Activated CD4-positive, alpha-beta memory T cell treated with anti-CD3 and anti-CD28 coated beads, Interleukin-2, amount 10 ng/mL, durations not matched to agents 7 days and 5 days (primary cell): Measurements from ENCODE around the gene KIF21A. TPM values are rescaled to one million over a fixed set of nuclear protein-coding genes. Genes with fewer than 3 reads are reported as not detected.

Experiments
- CTCF ChIA-PET: fragments of 350-600 bp; sonication (Branson Sonifier 250); formaldehyde crosslinking; loops from one replicate; lab custom pipeline; 2021; ENCODE audit warnings: antibody characterized with exemption, inconsistent platforms; lab: Charles Lee
- POLR2A ChIA-PET: fragments of 350-600 bp; sonication (Branson Sonifier 250); formaldehyde crosslinking; loops from one replicate; lab custom pipeline; 2021; ENCODE audit warnings: antibody characterized with exemption; lab: Charles Lee
- DNase-seq: peaks from one replicate; pipeline ENCODE4 v3.0.0-alpha.2; 2020
- H3K27ac Mint-ChIP-seq: one replicate; pipeline ENCODE4 v1.8.0; 2021; ENCODE audit warnings: mild to moderate bottlenecking, mixed read lengths
- H3K27me3 Mint-ChIP-seq: one replicate; pipeline ENCODE4 v1.8.0; 2021; ENCODE audit warnings: mixed read lengths
- H3K36me3 Mint-ChIP-seq: one replicate; pipeline ENCODE4 v1.8.0; 2021; ENCODE audit warnings: low read depth, mixed read lengths
- H3K4me1 Mint-ChIP-seq: one replicate; pipeline ENCODE4 v1.8.0; 2021; ENCODE audit warnings: mixed read lengths
- H3K4me3 Mint-ChIP-seq: one replicate; pipeline ENCODE4 v1.8.0; 2021; ENCODE audit warnings: mild to moderate bottlenecking, mixed read lengths
- H3K9me3 Mint-ChIP-seq: one replicate; pipeline ENCODE4 v1.8.0; 2021; ENCODE audit warnings: mixed read lengths
- total RNA-seq, 2 experiments: library from RNA; stranded (reverse); gene quantifications; one replicate each; pipeline ENCODE4 v1.2.3, GENCODE V29; 2021

KIF21A gene
- total RNA-seq, 2 experiments from 2014 or later: 18.4 to 19.7 TPM

- CTCF ChIA-PET: no interaction called here
- POLR2A ChIA-PET: no interaction called here
- no peak overlapping the region for H3K27ac Mint-ChIP-seq
Measured at GRCh38 chr12:39427360-39427808, 15.5 kb downstream of the KIF21A start.

DNA sequence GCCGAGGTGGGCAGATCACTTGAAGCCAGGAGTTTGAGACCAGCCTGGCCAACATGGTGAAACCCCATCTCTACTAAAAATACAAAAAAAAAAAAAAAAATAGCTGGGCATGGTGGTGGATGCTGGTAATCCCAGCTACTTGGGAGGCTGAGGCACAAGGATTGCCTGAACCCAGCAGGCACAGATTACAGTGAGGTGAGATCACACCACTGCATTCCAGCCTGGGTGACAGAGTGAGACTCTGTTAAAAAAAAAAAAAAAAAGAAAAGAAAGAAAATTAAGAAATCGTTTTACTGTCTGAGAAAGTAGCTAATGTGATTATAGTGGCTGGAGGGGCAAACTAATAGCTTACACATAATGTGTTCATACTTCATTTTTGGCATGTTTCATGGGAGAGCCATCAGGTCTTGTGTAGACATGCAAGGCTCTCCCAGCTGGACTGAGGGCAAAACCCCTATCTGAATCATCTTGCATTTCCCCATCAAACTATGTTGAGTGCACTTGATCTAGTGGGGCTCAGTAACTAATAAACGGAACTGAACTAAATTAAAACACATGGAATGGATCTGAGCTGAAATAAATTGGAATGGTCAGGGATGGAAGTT lies 16.2 kb downstream of the KIF21A start:
- no peaks in the 10 kb centered on the region for H3K27me3 Mint-ChIP-seq
- H3K4me3 Mint-ChIP-seq: no peak overlapping the region
- no peak for DNase-seq
- CTCF ChIA-PET: no interaction called here
- POLR2A ChIA-PET: no interaction called here
- peaks cover 9% of the 10 kb centered on the region for H3K4me1 Mint-ChIP-seq
- H3K27ac Mint-ChIP-seq: no peak overlapping the region
- H3K36me3 Mint-ChIP-seq: no peaks in the 10 kb centered on the region
- H3K9me3 Mint-ChIP-seq: no peaks in the 10 kb centered on the region

More at GRCh38 chr12:39427360-39427808, 15.5 kb downstream of the KIF21A start:
- Mint-ChIP-seq H3K4me1 (peaks cover 9% of the 10 kb centered on the region), H3K27me3 (no peaks in the 10 kb centered on the region), H3K4me3 (no peak overlapping the region), H3K9me3 (no peaks in the 10 kb centered on the region), H3K36me3 (no peaks in the 10 kb centered on the region)
- DNase-seq: no peak

DNA sequence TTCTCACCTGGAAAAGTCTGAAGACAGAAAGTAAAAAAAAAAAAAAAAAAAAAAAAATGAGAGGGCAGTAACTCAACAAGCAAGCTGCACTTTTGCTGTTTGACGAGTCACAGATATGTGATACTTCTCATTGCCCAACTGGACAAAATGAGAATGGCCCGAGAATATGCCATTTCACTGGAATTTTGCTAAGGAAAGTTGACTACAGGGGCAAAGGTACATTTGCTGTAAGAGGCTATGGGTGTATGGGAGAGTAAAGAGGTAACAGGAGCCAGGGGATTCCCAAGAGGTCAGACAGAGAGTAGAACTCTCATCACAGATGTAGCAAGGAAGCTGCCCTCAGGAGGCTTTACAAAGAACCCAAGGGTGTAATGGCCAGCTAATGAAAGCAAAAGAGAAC lies 22.9 kb downstream of the KIF21A start:
- DNase-seq: no peak
- H3K9me3 Mint-ChIP-seq: peaks cover 4% of the 10 kb centered on the region
- ChIA-PET CTCF (no interaction called here), POLR2A (interaction anchor here (0.5 kb wide), 1 partner anchor 912 kb away, joined by 3 read pairs; no protein-coding TSS in a partner anchor)
- no peak overlapping the region for H3K4me3 Mint-ChIP-seq
- H3K27ac Mint-ChIP-seq: no peak overlapping the region
- peaks cover 12% of the 10 kb centered on the region for H3K36me3 Mint-ChIP-seq
- no peaks in the 10 kb centered on the region for H3K4me1 Mint-ChIP-seq
- H3K27me3 Mint-ChIP-seq: no peaks in the 10 kb centered on the region

GRCh38 chr12:39419471-39419870 lies 23.4 kb downstream of the KIF21A start:
- ChIA-PET POLR2A (no interaction called here), CTCF (no interaction called here)
- Mint-ChIP-seq H3K36me3 (peaks cover 12% of the 10 kb centered on the region), H3K9me3 (peaks cover 4% of the 10 kb centered on the region), H3K27ac (no peak overlapping the region), H3K4me1 (peaks cover 1% of the 10 kb centered on the region), H3K27me3 (no peaks in the 10 kb centered on the region), H3K4me3 (no peak overlapping the region)
- DNase-seq: no peak

GRCh38 chr12:39417916-39418315 lies 25.0 kb downstream of the KIF21A start:
- CTCF ChIA-PET: no interaction called here
- no peak overlapping the region for H3K27ac Mint-ChIP-seq
- no peak for DNase-seq
- H3K9me3 Mint-ChIP-seq: peaks cover 4% of the 10 kb centered on the region
- peaks cover 7% of the 10 kb centered on the region for H3K4me1 Mint-ChIP-seq
- peaks cover 12% of the 10 kb centered on the region for H3K36me3 Mint-ChIP-seq
- no peak overlapping the region for H3K4me3 Mint-ChIP-seq
- POLR2A ChIA-PET: interaction anchor here (1.5 kb wide), 1 partner anchor 25 kb away, joined by 4 read pairs; the partner anchor contains the start of gene KIF21A
- H3K27me3 Mint-ChIP-seq: no peaks in the 10 kb centered on the region

DNA sequence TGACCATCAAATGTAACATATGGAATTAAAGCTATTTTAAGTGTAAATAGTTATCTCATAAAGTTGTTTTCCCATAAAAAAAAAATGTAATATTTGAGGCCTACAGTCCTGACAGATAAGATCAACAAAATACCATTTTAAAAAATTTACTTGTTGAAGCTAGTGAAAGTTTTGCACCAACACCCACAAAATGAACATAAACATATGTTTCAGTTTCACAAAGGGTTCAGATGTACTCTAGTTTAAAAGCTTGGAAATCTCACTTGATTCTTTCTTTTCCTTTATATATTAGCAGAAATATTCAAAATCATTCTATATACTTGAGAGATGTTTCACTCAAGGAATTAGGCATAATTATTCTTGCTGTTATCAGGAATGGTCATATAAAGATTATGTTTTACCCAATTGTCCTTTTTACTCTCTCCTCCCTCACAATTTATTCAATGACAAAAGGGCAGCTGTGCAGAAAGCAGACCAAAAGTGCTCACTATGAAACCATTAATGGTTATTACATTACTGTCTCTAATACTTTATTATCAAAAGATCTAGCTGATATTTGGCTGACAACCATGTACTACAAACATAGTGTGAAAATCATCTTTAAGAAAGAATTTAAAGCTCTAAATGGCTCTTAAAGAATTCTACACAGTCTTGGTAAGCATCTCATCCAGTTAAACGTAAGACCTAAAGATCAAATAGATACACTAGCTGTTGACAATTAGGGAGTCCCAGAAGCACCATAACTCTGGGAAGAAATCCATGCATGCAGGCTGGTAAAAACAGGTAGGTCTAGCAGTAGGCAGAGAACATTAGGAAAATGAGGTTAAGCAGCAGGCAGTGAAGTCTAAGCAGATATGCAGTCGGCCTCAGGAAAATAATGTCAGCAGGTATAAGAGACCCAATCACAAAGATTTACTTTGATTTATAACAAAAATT lies 28.8 kb downstream of the KIF21A start:
- DNase-seq: no peak
- no peaks in the 10 kb centered on the region for H3K27me3 Mint-ChIP-seq
- H3K4me1 Mint-ChIP-seq: peaks cover 7% of the 10 kb centered on the region
- no peaks in the 10 kb centered on the region for H3K9me3 Mint-ChIP-seq
- POLR2A ChIA-PET: no interaction called here
- CTCF ChIA-PET: interaction anchor here (1.3 kb wide), 1 partner anchor 17 kb away, joined by 3 read pairs; no protein-coding TSS in a partner anchor
- H3K4me3 Mint-ChIP-seq: no peak overlapping the region
- H3K27ac Mint-ChIP-seq: no peak overlapping the region
- no peaks in the 10 kb centered on the region for H3K36me3 Mint-ChIP-seq

DNA sequence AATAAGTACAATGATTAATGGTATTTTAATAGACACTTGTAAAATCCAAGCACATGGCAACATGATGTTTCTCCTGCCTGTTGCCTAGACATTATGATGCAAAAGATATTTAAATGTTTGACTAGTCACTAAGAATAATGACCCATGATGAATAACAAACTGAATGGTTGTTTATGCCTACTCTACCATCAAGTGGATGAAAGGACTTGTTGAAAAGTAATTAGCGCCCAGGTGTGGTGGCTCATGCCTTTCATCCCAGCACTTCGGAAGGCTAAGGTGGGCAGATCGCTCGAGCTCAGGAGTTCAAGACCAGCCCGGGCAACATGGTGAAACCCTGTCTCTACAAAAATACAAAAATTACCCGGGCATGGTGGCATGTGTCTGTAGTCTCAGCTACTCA lies 30.7 kb downstream of the KIF21A start:
- DNase-seq: no peak
- Mint-ChIP-seq H3K4me3 (no peak overlapping the region), H3K9me3 (no peaks in the 10 kb centered on the region), H3K27me3 (no peaks in the 10 kb centered on the region), H3K36me3 (no peaks in the 10 kb centered on the region), H3K4me1 (peaks cover 7% of the 10 kb centered on the region), H3K27ac (no peak overlapping the region)
- CTCF ChIA-PET: no interaction called here
- POLR2A ChIA-PET: no interaction called here

DNA sequence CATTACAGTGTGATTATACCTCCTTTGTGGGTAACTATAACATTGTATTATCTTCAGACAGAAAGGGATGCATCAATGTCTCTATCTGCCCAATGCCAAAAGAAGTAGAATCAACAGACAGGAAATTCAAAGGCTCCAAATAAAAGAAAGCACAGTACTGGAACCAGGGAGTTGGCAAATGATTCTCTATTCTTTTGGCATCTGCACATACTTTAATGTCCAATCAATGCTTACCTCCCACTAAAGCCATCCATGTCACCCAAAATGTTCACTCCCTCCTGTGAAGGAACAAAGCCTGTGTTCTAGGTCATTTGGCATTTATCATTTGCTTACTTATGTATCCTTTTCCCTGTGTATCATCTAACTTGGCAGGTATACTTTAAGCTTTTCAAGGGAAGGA lies 36.7 kb downstream of the KIF21A start:
- CTCF ChIA-PET: interaction anchor here (1.0 to 1.3 kb wide), 2 partner anchors 13 to 353 kb away, joined by 3 read pairs; no protein-coding TSS in a partner anchor
- POLR2A ChIA-PET: no interaction called here
- H3K4me1 Mint-ChIP-seq: peaks cover 16% of the 10 kb centered on the region
- H3K4me3 Mint-ChIP-seq: no peak overlapping the region
- H3K9me3 Mint-ChIP-seq: no peaks in the 10 kb centered on the region
- no peaks in the 10 kb centered on the region for H3K27me3 Mint-ChIP-seq
- no peak overlapping the region for H3K27ac Mint-ChIP-seq
- no peak for DNase-seq
- no peaks in the 10 kb centered on the region for H3K36me3 Mint-ChIP-seq

DNA sequence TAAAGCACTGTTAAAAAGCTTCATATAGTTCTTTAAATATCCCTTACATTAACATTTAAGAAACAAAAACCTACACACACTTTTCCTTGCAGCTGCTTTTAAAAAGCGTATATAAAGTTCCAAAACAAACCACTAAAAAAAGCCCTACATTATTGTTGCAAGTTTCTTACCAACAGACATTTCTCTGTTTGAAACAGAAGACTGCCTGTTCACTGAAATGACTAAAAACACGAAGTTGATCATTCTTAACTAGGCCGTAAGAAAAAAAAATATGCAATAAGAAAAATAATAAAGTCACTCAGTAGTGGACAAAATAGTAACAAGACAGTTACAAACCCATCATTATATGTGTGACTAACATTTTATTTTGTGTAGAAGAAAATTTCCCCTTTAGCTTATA lies 37.3 kb downstream of the KIF21A start:
- Mint-ChIP-seq H3K4me1 (peaks cover 16% of the 10 kb centered on the region), H3K27me3 (no peaks in the 10 kb centered on the region), H3K27ac (no peak overlapping the region), H3K9me3 (no peaks in the 10 kb centered on the region), H3K36me3 (peaks cover 3% of the 10 kb centered on the region), H3K4me3 (no peak overlapping the region)
- ChIA-PET POLR2A (no interaction called here), CTCF (interaction anchor here (1.3 kb wide), 1 partner anchor 12 kb away, joined by 3 read pairs; no protein-coding TSS in a partner anchor)
- no peak for DNase-seq

DNA sequence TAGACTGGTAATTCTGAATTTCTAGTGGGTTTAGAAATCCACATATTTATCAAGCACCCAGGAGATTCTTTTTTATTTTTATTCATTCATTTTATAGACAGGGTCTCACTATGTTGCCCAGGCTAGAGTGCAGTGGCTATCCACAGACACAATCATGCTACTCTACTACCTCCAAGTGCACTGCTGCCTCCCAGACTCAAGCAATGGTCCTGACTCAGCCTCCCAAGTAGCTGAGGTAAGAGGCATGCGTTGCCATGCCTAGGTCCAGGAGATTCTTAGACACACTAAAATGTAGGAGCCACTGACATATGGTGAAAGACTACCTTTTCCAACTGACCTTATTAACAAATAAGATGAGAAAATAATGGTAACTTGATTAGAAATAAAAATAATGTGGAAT lies 38.9 kb downstream of the KIF21A start:
- H3K36me3 Mint-ChIP-seq: peaks cover 3% of the 10 kb centered on the region
- ChIA-PET POLR2A (interaction anchor here (1.7 kb wide), 1 partner anchor 31 kb away, joined by 4 read pairs; no protein-coding TSS in a partner anchor), CTCF (no interaction called here)
- no peaks in the 10 kb centered on the region for H3K9me3 Mint-ChIP-seq
- H3K27ac Mint-ChIP-seq: no peak overlapping the region
- no peak overlapping the region for H3K4me3 Mint-ChIP-seq
- no peak for DNase-seq
- H3K4me1 Mint-ChIP-seq: peaks cover 16% of the 10 kb centered on the region
- H3K27me3 Mint-ChIP-seq: no peaks in the 10 kb centered on the region

DNA sequence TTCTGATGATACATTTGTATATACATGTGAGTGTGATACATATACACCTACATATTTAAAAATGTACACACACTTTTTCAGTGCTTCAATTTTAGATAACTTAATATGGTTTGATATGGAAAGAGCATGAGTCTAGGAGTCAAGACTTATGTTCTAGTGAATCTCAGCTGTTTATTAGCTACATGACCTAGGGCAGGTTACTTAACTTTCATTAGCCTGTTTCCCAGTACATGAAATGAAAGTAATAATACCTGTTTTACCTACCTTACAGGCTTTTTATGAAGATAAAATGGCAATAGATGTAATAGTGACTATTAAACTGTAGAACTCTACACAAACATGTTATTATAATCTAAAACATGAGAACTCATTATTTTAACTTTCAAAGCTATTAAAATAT lies 39.5 kb downstream of the KIF21A start:
- Mint-ChIP-seq H3K27me3 (no peaks in the 10 kb centered on the region), H3K27ac (no peak overlapping the region), H3K36me3 (peaks cover 3% of the 10 kb centered on the region), H3K9me3 (no peaks in the 10 kb centered on the region), H3K4me3 (no peak overlapping the region), H3K4me1 (peaks cover 16% of the 10 kb centered on the region)
- POLR2A ChIA-PET: interaction anchor here (1.7 kb wide), 1 partner anchor 31 kb away, joined by 4 read pairs; no protein-coding TSS in a partner anchor
- CTCF ChIA-PET: no interaction called here
- DNase-seq: no peak

- Mint-ChIP-seq H3K4me3 (no peak overlapping the region), H3K9me3 (no peaks in the 10 kb centered on the region), H3K27ac (no peak overlapping the region), H3K27me3 (no peaks in the 10 kb centered on the region), H3K36me3 (peaks cover 3% of the 10 kb centered on the region), H3K4me1 (peaks cover 16% of the 10 kb centered on the region)
- ChIA-PET POLR2A (interaction anchor here (1.7 kb wide), 1 partner anchor 30 kb away, joined by 4 read pairs; no protein-coding TSS in a partner anchor), CTCF (no interaction called here)
- DNase-seq: no peak
Measured at GRCh38 chr12:39402922-39403321, 40.0 kb downstream of the KIF21A start.

GRCh38 chr12:39401459-39401858 lies 41.5 kb downstream of the KIF21A start:
- ChIA-PET POLR2A (no interaction called here), CTCF (no interaction called here)
- peaks cover 10% of the 10 kb centered on the region for H3K4me1 Mint-ChIP-seq

More at GRCh38 chr12:39401459-39401858, 41.5 kb downstream of the KIF21A start:
- H3K9me3 Mint-ChIP-seq: no peaks in the 10 kb centered on the region
- no peak for DNase-seq
- peaks cover 3% of the 10 kb centered on the region for H3K36me3 Mint-ChIP-seq
- H3K4me3 Mint-ChIP-seq: no peak overlapping the region
- H3K27me3 Mint-ChIP-seq: no peaks in the 10 kb centered on the region
- H3K27ac Mint-ChIP-seq: no peak overlapping the region
